NCI-H748 (cell line): ENCODE data around the gene MACROD1.
"Not testable (repeated sequence)": the region's sequence is repeated elsewhere in the genome, so short reads cannot be mapped to it uniquely, and the experiment has no call there.

ENCODE experiments used
- DNase-seq: peaks from one replicate; lab custom pipeline; 2025; ENCODE audit not compliant: unreplicated experiment; lab: John Stamatoyannopoulos, UW

MACROD1 gene

GRCh38 chr11:64059339-64060140 is 106.4 kb downstream of the MACROD1 start:
- DNase-seq = no peak

- DNase-seq = no peak
These were observed 107.4 kb downstream of the MACROD1 start for GRCh38 chr11:64058494-64058893.

- no peak for DNase-seq
These were observed 108.0 kb downstream of the MACROD1 start for GRCh38 chr11:64057890-64058289.

GRCh38 chr11:64056861-64057260 is 109.1 kb downstream of the MACROD1 start:
- DNase-seq = no peak

- no peak for DNase-seq
These were observed 109.6 kb downstream of the MACROD1 start for GRCh38 chr11:64056213-64056785.

GRCh38 chr11:64055077-64055476 is 110.8 kb downstream of the MACROD1 start:
- no peak for DNase-seq

GRCh38 chr11:64053699-64054098 is 112.2 kb downstream of the MACROD1 start:
- DNase-seq = no peak

GRCh38 chr11:64052938-64053622 is 112.8 kb downstream of the MACROD1 start:
- DNase-seq = no peak

GRCh38 chr11:64052436-64052835 is 113.5 kb downstream of the MACROD1 start:
- no peak for DNase-seq

- DNase-seq = no peak
These were observed 114.6 kb downstream of the MACROD1 start for GRCh38 chr11:64051297-64051696.

- no peak for DNase-seq
These were observed 116.4 kb downstream of the MACROD1 start for GRCh38 chr11:64049509-64049908.

GRCh38 chr11:64048042-64048854 is 117.7 kb downstream of the MACROD1 start:
- DNase-seq = no peak

GRCh38 chr11:64047373-64047772 is 118.5 kb downstream of the MACROD1 start:
- DNase-seq = not testable (repeated sequence)

GRCh38 chr11:64045700-64046099 is 120.2 kb downstream of the MACROD1 start:
- no peak for DNase-seq

- DNase-seq = peak; percentile 25
These were observed 121.1 kb downstream of the MACROD1 start for GRCh38 chr11:64044730-64045393.

GRCh38 chr11:64043545-64043944 is 122.4 kb downstream of the MACROD1 start:
- no peak for DNase-seq

GRCh38 chr11:64042301-64042700 is 123.6 kb downstream of the MACROD1 start:
- DNase-seq = no peak

- no peak for DNase-seq
These were observed 124.1 kb downstream of the MACROD1 start for GRCh38 chr11:64041846-64042245.

- peak; percentile 57 for DNase-seq
These were observed 125.1 kb downstream of the MACROD1 start for GRCh38 chr11:64040684-64041322.

GRCh38 chr11:64039012-64039665 is 126.8 kb downstream of the MACROD1 start:
- no peak for DNase-seq
